Pancreas (tissue), 10 donors: Measurements from ENCODE around the gene TM9SF4. TPM values are rescaled to one million over a fixed set of nuclear protein-coding genes. Genes with fewer than 3 reads are reported as not detected.

Experiments
- ATAC-seq, 4 donors: fragments of 200-7000 bp; cut with Tn5 transposase; one replicate each; pipeline versions ENCODE4 v1.8.0 to v1.9.1; 2020; ENCODE audit warnings: mild to moderate bottlenecking in 4 of 4, moderate library complexity in 4 of 4
- DNase-seq, 6 donors: peaks; one replicate each; pipeline ENCODE4 v3.0.0-alpha.2; 2020
- FAIRE-seq: peaks from 2 replicates; lab custom pipeline; 2012; peaks lifted over from hg19 to GRCh38; lab: Jason Lieb, UNC
- H3K27ac ChIP-seq, 4 donors: fragments of 200-600 bp; sonication (generic); 1 replicate in 3 of 4; 2 replicates in 1 of 4; pipeline versions ENCODE4 v1.5.0 to v1.8.0; 2020
- H3K27me3 ChIP-seq, 4 donors: fragments of 200-600 bp; one replicate each; pipeline ENCODE4 v1.8.0; 2021
- H3K36me3 ChIP-seq, 3 donors: fragments of 200-600 bp; sonication (generic) in 1 of 3; one replicate each; pipeline versions ENCODE4 v1.5.0 to v1.8.0; 2020 to 2021
- H3K4me1 ChIP-seq, 3 donors: fragments of 200-600 bp; one replicate each; pipeline ENCODE4 v1.8.0; 2021
- H3K4me3 ChIP-seq, 4 donors: fragments of 200-600 bp; sonication (generic) in 2 of 4; one replicate each; pipeline versions ENCODE4 v1.5.0 to v1.8.0; 2020 to 2021
- H3K9me3 ChIP-seq, 4 donors: fragments of 200-600 bp; one replicate each; pipeline ENCODE4 v1.8.0; 2021
- CTCF ChIP-seq, 4 donors: fragments of 200-600 bp; sonication (generic) in 3 of 4; IDR thresholded peaks; one replicate each; pipeline versions ENCODE4 v1.5.0 to v1.8.0; 2021; ENCODE audit warnings: antibody characterized with exemption in 4 of 4
- WGBS, 2 donors: extraction: QIAGEN DNeasy Blood & Tissue Kit; methylation state at CpG; one replicate each; pipeline ENCODE4 v1.1.7; 2013; 5-methylcytosine and 5-hydroxymethylcytosine counted together
- intact Hi-C, 3 donors: fragments of 100-400 bp; cut with DNase I; formaldehyde crosslinking; loops; one replicate each; pipeline versions ENCODE4 v1.11.1 to v1.14.2; 2022
- polyA plus RNA-seq, 2 donors: library from polyadenylated mRNA; stranded (reverse); fragments of 200-250 nt; gene quantifications; one replicate each; pipeline ENCODE4 v1.2.3, GENCODE V29; 2013
- total RNA-seq, 6 donors: library from RNA; stranded (reverse); fragmentation: NEBNext Ultra II Directional in 4 of 6; extraction: Animal tissue kit (Norgen Biotek cat#: 25700) in 4 of 6; gene quantifications; one replicate each; pipeline versions ENCODE4 v1.2.1 to v1.2.4, GENCODE V29; 2021 to 2023
- donor health status: healthy with polysubstance abuse.
- donor health status: DM: no; HTN: no; CAD: no; lungs with moderate emphysema.
- donor health status: DM: no; HTN: no; CAD: no.
- donor health status: control.
- donor health status: control.
- donor health status: Bipolar disorder and iron deficiency.
- donor health status: DM: yes; HTN: yes; CAD: no.
- donor health status: DM: no; HTN: no; CAD: no.
- donor health status: DM: no; HTN: no; CAD: no.
- donor health status: DM: yes; HTN: yes; CAD: no.

TM9SF4 gene
- total and polyA plus RNA-seq, 8 donors: 12.7 to 30.2 (median 20.9) TPM

DNA sequence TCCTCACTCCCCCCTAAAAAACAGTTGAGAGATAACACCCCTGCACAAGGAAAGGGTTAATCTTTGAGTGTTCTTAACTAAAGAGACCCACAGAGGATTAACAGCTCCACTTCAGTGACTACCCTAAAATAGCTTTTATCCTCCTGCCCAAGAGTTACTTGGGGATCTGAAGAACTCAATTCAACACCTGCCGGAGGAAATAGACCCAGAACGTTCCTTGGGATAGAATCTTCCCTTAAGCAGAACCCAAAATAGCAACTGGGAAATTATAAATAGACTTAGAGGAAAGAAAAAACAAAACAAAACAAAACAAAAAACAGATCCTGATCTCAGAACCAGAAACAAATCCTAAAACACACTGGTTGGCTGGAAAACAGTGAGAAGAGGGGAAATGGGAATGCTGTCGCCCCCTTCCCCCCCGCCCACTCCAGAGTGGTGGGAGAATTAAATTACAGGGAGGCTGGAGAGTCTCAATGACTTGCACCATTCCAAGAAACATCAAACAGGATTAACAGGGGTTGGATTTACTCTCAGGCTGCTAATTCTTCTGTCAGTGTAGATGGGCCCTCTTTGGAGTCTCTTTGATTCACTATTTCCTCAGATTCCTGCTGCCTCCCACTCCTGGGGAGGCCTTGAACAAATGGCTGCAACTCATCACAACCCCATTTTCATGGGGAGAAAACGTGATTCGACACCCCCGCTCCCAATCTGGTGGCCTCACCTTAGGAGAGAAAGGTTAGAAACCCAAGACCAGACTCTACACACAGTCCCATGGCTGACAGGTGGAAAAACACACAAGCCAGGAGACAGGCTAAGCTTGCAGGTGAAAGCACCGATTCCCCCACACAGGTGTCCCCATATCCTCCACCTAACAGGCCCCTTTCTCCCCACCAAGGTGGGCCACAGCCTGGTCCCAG is 96.6 kb downstream of the TM9SF4 start:
- FAIRE-seq (no peak), ATAC-seq (peak in 1 of 4 donors; percentile 9), DNase-seq (no peak)
- H3K4me1 ChIP-seq: peaks cover 38 to 54% (median 53%) of the 10 kb centered on the region in 3 donors
- TF ChIP-seq CTCF (IDR thresholded peaks at IDR 0.05): no peak
- intact Hi-C loops: loop anchor here in 1 of 3 donors (10.0 kb wide), 1 partner anchor 279 kb away; no protein-coding TSS in a partner anchor
- peaks cover 0 to 5% (median 0%) of the 10 kb centered on the region in 3 donors for H3K36me3 ChIP-seq
- H3K4me3 ChIP-seq: peak overlapping the region; percentile 92 to 98 (median 96)
- WGBS, 2 donors: 20 to 22% methylated on average over 8 of the region's 8 CpGs
- H3K27ac ChIP-seq: peak overlapping the region; percentile 5 to 91 (median 58)
- H3K9me3 ChIP-seq: no peaks in the 10 kb centered on the region
- no peaks in the 10 kb centered on the region for H3K27me3 ChIP-seq

- FAIRE-seq (no peak), DNase-seq (peak in 2 of 6 donors; percentile 31 to 60), ATAC-seq (peak in 1 of 4 donors; percentile 1)
- Histone ChIP-seq H3K4me3 (peak overlapping the region; percentile 92 to 98 (median 96)), H3K27me3 (no peaks in the 10 kb centered on the region), H3K36me3 (no peaks in the 10 kb centered on the region), H3K4me1 (peaks cover 35 to 52% (median 47%) of the 10 kb centered on the region in 3 donors), H3K27ac (peak overlapping the region; percentile 72 to 91 (median 86)), H3K9me3 (no peaks in the 10 kb centered on the region)
- no peak for TF ChIP-seq CTCF (IDR thresholded peaks at IDR 0.05)
- intact Hi-C loops: loop anchor here in 1 of 3 donors (10.0 kb wide), 1 partner anchor 278 kb away; no protein-coding TSS in a partner anchor
- WGBS, 2 donors: 1% methylated on average over 34 to 40 of the region's 40 CpGs
Observed at GRCh38 chr20:32206760-32207625, 97.5 kb downstream of the TM9SF4 start.

DNA sequence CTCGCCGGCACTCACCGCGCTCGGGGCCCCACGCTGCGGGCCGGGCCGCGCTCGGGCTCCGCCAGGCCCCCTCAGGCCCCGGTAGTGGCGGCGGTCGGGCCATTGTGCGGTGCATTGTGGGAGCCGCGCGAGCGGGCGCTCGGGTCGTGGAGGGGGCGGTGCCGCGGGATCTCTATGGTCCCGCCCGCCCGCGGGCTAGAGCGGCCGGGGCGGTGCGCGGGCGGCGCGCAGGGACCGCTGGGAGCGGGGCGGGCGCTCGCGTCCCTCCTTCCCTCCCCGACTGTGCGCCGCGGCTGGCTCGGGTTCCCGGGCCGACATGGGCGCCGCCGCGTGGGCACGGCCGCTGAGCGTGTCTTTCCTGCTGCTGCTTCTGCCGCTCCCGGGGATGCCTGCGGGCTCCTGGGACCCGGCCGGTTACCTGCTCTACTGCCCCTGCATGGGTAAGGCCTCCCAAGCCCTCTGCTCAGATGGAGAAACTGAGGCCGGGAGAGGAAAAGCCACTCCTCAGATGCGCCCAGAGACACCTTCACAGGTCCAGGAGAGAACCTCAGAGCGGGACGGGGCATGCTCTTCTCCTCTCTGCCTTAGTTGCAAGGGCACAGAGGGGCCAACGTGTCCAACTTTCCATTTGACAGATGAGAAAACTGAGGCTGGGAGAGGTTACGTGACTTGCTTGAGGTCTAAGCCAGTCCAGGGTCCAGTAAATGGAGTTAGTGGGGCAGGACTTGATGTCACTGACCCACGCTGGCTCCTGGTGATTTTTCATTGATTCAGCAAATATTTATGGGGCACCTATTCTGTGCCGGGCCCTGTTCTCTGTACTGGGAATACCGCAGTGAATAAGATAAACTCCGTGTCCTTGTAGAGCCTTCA is 98.3 kb downstream of the TM9SF4 start, which contains the start of the genes PLAGL2 and POFUT1:
PLAGL2 (minus strand) TSS at position 118 of the 873 bp plus-strand sequence. CDS start 5,565 bp downstream, outside the sequence.
POFUT1 (plus strand) TSS at position 255 of the 873 bp plus-strand sequence; CDS start at position 317, 62 bp downstream.
- WGBS, 2 donors: 0 to 1% methylated on average over 18 to 74 of the region's 74 CpGs
- no peak for FAIRE-seq

More for the DNA sequence above, 98.3 kb downstream of the TM9SF4 start, which contains the start of the genes PLAGL2 and POFUT1:
- ATAC-seq (peak; percentile 92 to 97 (median 94)), DNase-seq (peak; percentile 88 to 96 (median 90))
- Histone ChIP-seq H3K27ac (peak within 1 kb of the TSS; percentile 72 to 91 (median 86)), H3K9me3 (no peaks in the 10 kb centered on the region), H3K4me3 (peak within 1 kb of the TSS; percentile 92 to 98 (median 96)), H3K4me1 (peaks cover 29 to 46% (median 38%) of the 10 kb centered on the region in 3 donors), H3K36me3 (no peaks in the 10 kb centered on the region), H3K27me3 (no peaks in the 10 kb centered on the region)
- no peak for TF ChIP-seq CTCF (IDR thresholded peaks at IDR 0.05)
- intact Hi-C loops: loop anchor here in 1 of 3 donors (10.0 kb wide), 1 partner anchor 277 kb away; no protein-coding TSS in a partner anchor
